ENCODE data around the gene DEPDC7. TPM values are rescaled to one million over a fixed set of nuclear protein-coding genes. Genes with fewer than 3 reads are reported as not detected.

The DEPDC7 gene
- total RNA-seq, 1 donor from 2014 or later, result 3.7 TPM

GRCh38 chr11:33067294-33067693 lies 51.6 kb downstream of the DEPDC7 start:
- no peak for TF ChIP-seq CTCF (conservative IDR thresholded peaks at IDR 0.05)
- Mint-ChIP-seq H3K4me3 (no peak overlapping the region), H3K27me3 (no peaks in the 10 kb centered on the region), H3K27ac (peak overlapping the region; percentile 62), H3K4me1 (ENCODE audit: unreplicated experiment) (peaks cover 8% of the 10 kb centered on the region), H3K9me3 (no peaks in the 10 kb centered on the region), H3K36me3 (peaks cover 24% of the 10 kb centered on the region)
- no peak for DNase-seq (ENCODE audit: extremely low spot score, unreplicated experiment)

GRCh38 chr11:33068611-33069340 lies 53.1 kb downstream of the DEPDC7 start:
- Mint-ChIP-seq H3K36me3 (peaks cover 34% of the 10 kb centered on the region), H3K27ac (no peak overlapping the region), H3K9me3 (no peaks in the 10 kb centered on the region), H3K4me3 (no peak overlapping the region), H3K4me1 (ENCODE audit: unreplicated experiment) (peaks cover 5% of the 10 kb centered on the region), H3K27me3 (no peaks in the 10 kb centered on the region)
- DNase-seq (ENCODE audit: extremely low spot score, unreplicated experiment), result no peak
- no peak for TF ChIP-seq CTCF (conservative IDR thresholded peaks at IDR 0.05)

GRCh38 chr11:33072465-33072864 lies 56.8 kb downstream of the DEPDC7 start:
- Mint-ChIP-seq H3K27me3 (no peaks in the 10 kb centered on the region), H3K4me1 (ENCODE audit: unreplicated experiment) (no peaks in the 10 kb centered on the region), H3K4me3 (no peak overlapping the region), H3K36me3 (peaks cover 46% of the 10 kb centered on the region), H3K27ac (no peak overlapping the region), H3K9me3 (no peaks in the 10 kb centered on the region)
- no peak for TF ChIP-seq CTCF (conservative IDR thresholded peaks at IDR 0.05)
- DNase-seq (ENCODE audit: extremely low spot score, unreplicated experiment), result no peak

Other genes with a start within 250 kb of the DEPDC7 start
- 0.07 TPM in 1 of 2 replicates, not detected in the other for gene CCDC73, start 221.2 kb upstream of the DEPDC7 start, total RNA-seq (ENCODE audit: low replicate concordance)
- gene PRRG4, start 186.0 kb upstream of the DEPDC7 start, total RNA-seq (ENCODE audit: low replicate concordance), result 6.0 and 18.8 TPM in 2 replicates
- gene QSER1, start 123.1 kb upstream of the DEPDC7 start, total RNA-seq (ENCODE audit: low replicate concordance), result 29.4 and 54.4 TPM in 2 replicates
- 15.5 and 17.0 TPM in 2 replicates for gene TCP11L1, start 23.7 kb downstream of the DEPDC7 start, total RNA-seq (ENCODE audit: low replicate concordance)
- gene CSTF3, start 145.6 kb downstream of the DEPDC7 start, total RNA-seq (ENCODE audit: low replicate concordance), result 35.8 and 49.4 TPM in 2 replicates
- 63.9 and 75.3 TPM in 2 replicates for gene HIPK3, start 241.5 kb downstream of the DEPDC7 start, total RNA-seq (ENCODE audit: low replicate concordance)